Right lobe of liver (tissue), 6 donors: ENCODE measurements around the gene SUCLG2. TPM values are rescaled to one million over a fixed set of nuclear protein-coding genes. Genes with fewer than 3 reads are reported as not detected.

ENCODE experiments used
- ATAC-seq, 4 donors: fragments of 200-7000 bp; cut with Tn5 transposase; one replicate each; pipeline ENCODE4 v1.9.1; 2020; ENCODE audit warnings: mild to moderate bottlenecking in 4 of 4, moderate library complexity in 4 of 4
- DNase-seq, 3 donors: peaks; one replicate each; pipeline ENCODE4 v3.0.0-alpha.2; 2020
- H3K27ac ChIP-seq, 3 donors: fragments of 200-600 bp; one replicate each; pipeline ENCODE4 v1.8.0; 2022
- H3K27me3 ChIP-seq, 2 donors: fragments of 200-600 bp; one replicate each; pipeline ENCODE4 v1.8.0; 2022
- H3K36me3 ChIP-seq, 4 donors: fragments of 200-600 bp; sonication (generic) in 1 of 4; one replicate each; pipeline versions ENCODE4 v1.5.1 to v1.8.0; 2017 to 2022; ENCODE audit warnings: control low read depth in 1 of 4
- H3K4me1 ChIP-seq, 4 donors: fragments of 200-600 bp; sonication (generic) in 1 of 4; one replicate each; pipeline versions ENCODE4 v1.5.1 to v1.8.0; 2017 to 2022; ENCODE audit warnings: control low read depth in 1 of 4
- H3K4me3 ChIP-seq, 3 donors: fragments of 200-600 bp; one replicate each; pipeline ENCODE4 v1.8.0; 2022
- H3K9me3 ChIP-seq, 4 donors: fragments of 200-600 bp; sonication (generic) in 1 of 4; one replicate each; pipeline versions ENCODE4 v1.5.1 to v1.8.0; 2017 to 2022; ENCODE audit warnings: control low read depth in 1 of 4
- CTCF ChIP-seq, 4 donors: fragments of 200-600 bp in 3 of 4; fragments of 450-650 bp in 1 of 4; IDR thresholded peaks; one replicate each; pipeline versions ENCODE4 v1.5.1 to v1.8.0; 2016 to 2022; ENCODE audit warnings: antibody characterized with exemption in 4 of 4, mild to moderate bottlenecking in 2 of 4
- POLR2A ChIP-seq: fragments of 450-650 bp; IDR thresholded peaks from one replicate; pipeline ENCODE4 v1.6.1; 2017; ENCODE audit warnings: antibody characterized with exemption, mild to moderate bottlenecking
- WGBS: methylation state at CpG from one replicate; pipeline ENCODE4 v1.1.6; 2018; ENCODE audit warnings: low coverage, low lambda C conversion rate; ENCODE audit not compliant: insufficient coverage; ENCODE audit errors: missing lambda C conversion rate; 5-methylcytosine and 5-hydroxymethylcytosine counted together
- intact Hi-C, 2 donors: fragments of 100-400 bp; cut with DNase I; formaldehyde crosslinking; loops; one replicate each; pipeline versions ENCODE4 v1.11.2 to v1.14.1; 2022
- total RNA-seq, 6 experiments: library from RNA; depleted of rRNA in 2 of 6; stranded (reverse); fragments of >200 nt in 2 of 6; fragmentation: NEBNext Ultra II Directional in 3 of 6; extraction: Animal tissue kit (Norgen Biotek cat#: 25700) in 3 of 6; gene quantifications; one replicate each; pipeline versions ENCODE4 v1.1.0 to v1.2.4, GENCODE V29; 2016 to 2023
- donor health status: DM: no; HTN: yes; CAD: no.
- donor health status: DM: no; HTN: no; CAD: no.
- donor health status: DM: no; HTN: no; CAD: no.
- donor health status: DM: no; HTN: yes; CAD: no.
- donor health status: DM: no; HTN: yes; CAD: no.

The SUCLG2 gene
- total RNA-seq, 6 experiments from 2014 or later, result 138 to 167 (median 158) TPM

- TF ChIP-seq CTCF (IDR thresholded peaks at IDR 0.05) (no peak), POLR2A (no peak)
- DNase-seq, result no peak
These were observed 278.4 kb downstream of the SUCLG2 start for GRCh38 chr3:67375976-67376375.

GRCh38 chr3:67362686-67363085 is 291.7 kb downstream of the SUCLG2 start:
- Histone ChIP-seq H3K4me1 (no peaks in the 10 kb centered on the region), H3K36me3 (no peaks in the 10 kb centered on the region), H3K27me3 (no peaks in the 10 kb centered on the region), H3K27ac (no peak overlapping the region), H3K4me3 (no peak overlapping the region), H3K9me3 (no peaks in the 10 kb centered on the region)
- TF ChIP-seq CTCF (IDR thresholded peaks at IDR 0.05) (no peak), POLR2A (no peak)
- intact Hi-C loops, result no loop called here
- 46% methylated on average over 3 of the region's 4 CpGs for WGBS
- DNase-seq (no peak), ATAC-seq (no peak)

More at GRCh38 chr3:67375976-67376375, 278.4 kb downstream of the SUCLG2 start:
- no peak overlapping the region for H3K27ac ChIP-seq
- intact Hi-C loops, result no loop called here
- H3K36me3 ChIP-seq, result peaks cover 0 to 3% (median 0%) of the 10 kb centered on the region in 4 donors
- H3K9me3 ChIP-seq, result no peaks in the 10 kb centered on the region
- ATAC-seq, result no peak
- 69% methylated on average over 2 of the region's 5 CpGs for WGBS
- H3K27me3 ChIP-seq, result no peaks in the 10 kb centered on the region
- H3K4me1 ChIP-seq, result no peaks in the 10 kb centered on the region
- H3K4me3 ChIP-seq, result no peak overlapping the region

GRCh38 chr3:67361770-67362169 is 292.6 kb downstream of the SUCLG2 start:
- intact Hi-C loops, result no loop called here
- Histone ChIP-seq H3K4me3 (no peak overlapping the region), H3K27me3 (no peaks in the 10 kb centered on the region), H3K4me1 (no peaks in the 10 kb centered on the region), H3K36me3 (no peaks in the 10 kb centered on the region), H3K9me3 (no peaks in the 10 kb centered on the region), H3K27ac (no peak overlapping the region)
- TF ChIP-seq POLR2A, result no peak
- no peak for TF ChIP-seq CTCF (IDR thresholded peaks at IDR 0.05)
- ATAC-seq (no peak), DNase-seq (no peak)

GRCh38 chr3:67361323-67361722 is 293.1 kb downstream of the SUCLG2 start:
- Histone ChIP-seq H3K36me3 (no peaks in the 10 kb centered on the region), H3K4me3 (no peak overlapping the region), H3K4me1 (no peaks in the 10 kb centered on the region), H3K27me3 (no peaks in the 10 kb centered on the region), H3K9me3 (no peaks in the 10 kb centered on the region), H3K27ac (no peak overlapping the region)
- intact Hi-C loops, result no loop called here
- WGBS, result 23% methylated on average over 4 of the region's 5 CpGs
- TF ChIP-seq CTCF (IDR thresholded peaks at IDR 0.05) (no peak), POLR2A (no peak)
- no peak for ATAC-seq
- DNase-seq, result no peak
